CD14-positive monocyte (primary cell): ENCODE results near the gene IGF1R. TPM values are rescaled to one million over a fixed set of nuclear protein-coding genes. Genes with fewer than 3 reads are reported as not detected.

ENCODE experiments used
- DNase-seq, 3 donors: peaks; one replicate each; pipeline ENCODE4 v3.0.0-alpha.2; 2011 to 2022
- H2AFZ ChIP-seq: 2 replicates; pipeline ENCODE4 v1.6.0; 2012; ENCODE audit warnings: mild to moderate bottlenecking, low read depth, low read length, inconsistent platforms; ENCODE audit not compliant: insufficient read depth, poor library complexity, severe bottlenecking
- H3K27ac ChIP-seq, 2 donors: 1 replicate in 1 of 2; 2 replicates in 1 of 2; pipeline ENCODE4 v1.5.1; 2012 to 2013; ENCODE audit warnings: low read length in 2 of 2, control low read depth in 1 of 2, inconsistent platforms in 1 of 2, low read depth in 1 of 2, mild to moderate bottlenecking in 1 of 2
- H3K27me3 ChIP-seq, 2 donors: one replicate each; pipeline versions ENCODE4 v1.6.0 to v1.6.1; 2011 to 2013; ENCODE audit warnings: low read length in 2 of 2; ENCODE audit not compliant: control insufficient read depth in 2 of 2, insufficient read depth in 2 of 2
- H3K36me3 ChIP-seq, 2 donors: replicated peaks in 1 of 2; 1 replicate in 1 of 2; 2 replicates in 1 of 2; pipeline versions ENCODE4 v1.5.1 to v1.6.1; 2012 to 2013; ENCODE audit warnings: low read length in 2 of 2, control low read depth in 1 of 2, inconsistent platforms in 1 of 2, mild to moderate bottlenecking in 1 of 2; ENCODE audit not compliant: insufficient read depth in 2 of 2, control insufficient read depth in 1 of 2
- H3K4me1 ChIP-seq, 2 donors: 1 replicate in 1 of 2; 2 replicates in 1 of 2; pipeline versions ENCODE4 v1.5.1 to v1.6.1; 2012 to 2013; ENCODE audit warnings: low read length in 2 of 2, control low read depth in 1 of 2, inconsistent platforms in 1 of 2, mild to moderate bottlenecking in 1 of 2, moderate library complexity in 1 of 2; ENCODE audit not compliant: insufficient read depth in 2 of 2, control insufficient read depth in 1 of 2
- H3K4me2 ChIP-seq: replicated peaks from 2 replicates; pipeline ENCODE3; 2012; ENCODE audit warnings: low read length, moderate library complexity, mild to moderate bottlenecking; ENCODE audit not compliant: poor library complexity, severe bottlenecking; ENCODE audit errors: extremely low read depth
- H3K4me3 ChIP-seq, 3 experiments: fragments of 200-600 bp in 1 of 3; sonication (generic) in 1 of 3; replicated peaks in 1 of 3; 1 replicate in 2 of 3; 2 replicates in 1 of 3; pipeline ENCODE4 v1.5.1; 2011 to 2013; ENCODE audit warnings: low read length in 3 of 3, mild to moderate bottlenecking in 3 of 3, control low read depth in 2 of 3, low read depth in 2 of 3, inconsistent platforms in 1 of 3, moderate library complexity in 1 of 3
- H3K79me2 ChIP-seq: 2 replicates; pipeline ENCODE4 v1.6.0; 2012; ENCODE audit warnings: mild to moderate bottlenecking, control low read depth, inconsistent platforms, low read length, moderate library complexity; ENCODE audit not compliant: insufficient read depth
- H3K9ac ChIP-seq: 2 replicates; pipeline ENCODE4 v1.6.0; 2017; ENCODE audit warnings: low read length, mild to moderate bottlenecking; ENCODE audit not compliant: insufficient read depth, poor library complexity, severe bottlenecking
- H3K9me3 ChIP-seq, 2 donors: replicated peaks in 1 of 2; 1 replicate in 1 of 2; 2 replicates in 1 of 2; pipeline versions ENCODE4 v1.5.1 to v1.6.1; 2012 to 2013; ENCODE audit warnings: low read length in 2 of 2, control low read depth in 1 of 2; ENCODE audit not compliant: control insufficient read depth in 1 of 2, insufficient read depth in 1 of 2
- H4K20me1 ChIP-seq: 2 replicates; pipeline ENCODE4 v1.6.0; 2012; ENCODE audit warnings: mild to moderate bottlenecking, low read length, control low read depth, moderate library complexity; ENCODE audit not compliant: insufficient read depth
- H3K27ac Mint-ChIP-seq, 7 donors: one replicate each; pipeline ENCODE4 v1.8.0; 2020; ENCODE audit warnings: mild to moderate bottlenecking in 7 of 7, mixed read lengths in 7 of 7, moderate library complexity in 6 of 7, inconsistent platforms in 2 of 7
- H3K27me3 Mint-ChIP-seq, 3 donors: one replicate each; pipeline ENCODE4 v1.8.0; 2021 to 2022; ENCODE audit warnings: low read depth in 3 of 3, mild to moderate bottlenecking in 3 of 3, mixed read lengths in 3 of 3, moderate library complexity in 3 of 3, inconsistent platforms in 1 of 3
- H3K36me3 Mint-ChIP-seq, 2 donors: one replicate each; pipeline ENCODE4 v1.8.0; 2020; ENCODE audit warnings: mixed read lengths in 2 of 2, inconsistent platforms in 1 of 2, mild to moderate bottlenecking in 1 of 2
- H3K4me1 Mint-ChIP-seq: one replicate; pipeline ENCODE4 v1.8.0; 2020; ENCODE audit warnings: mild to moderate bottlenecking, mixed read lengths
- H3K4me3 Mint-ChIP-seq, 2 donors: one replicate each; pipeline ENCODE4 v1.8.0; 2020; ENCODE audit warnings: mild to moderate bottlenecking in 2 of 2, mixed read lengths in 2 of 2, moderate library complexity in 1 of 2
- H3K9me3 Mint-ChIP-seq, 7 donors: one replicate each; pipeline ENCODE4 v1.8.0; 2020 to 2022; ENCODE audit warnings: mixed read lengths in 7 of 7, mild to moderate bottlenecking in 6 of 7, moderate library complexity in 6 of 7, inconsistent platforms in 2 of 7
- WGBS: methylation state at CpG from one replicate; pipeline ENCODE4 v1.1.5; 2013; ENCODE audit warnings: missing lambda C conversion rate; ENCODE audit not compliant: insufficient coverage; 5-methylcytosine and 5-hydroxymethylcytosine counted together
- intact Hi-C, 2 donors: fragments of 100-400 bp; cut with micrococcal nuclease; formaldehyde crosslinking; loops; one replicate each; pipeline versions ENCODE4 v1.15.0 to v1.15.1; 2023
- polyA plus RNA-seq, 3 donors: library from polyadenylated mRNA; depleted of rRNA in 1 of 3; unstranded in 2 of 3; stranded (reverse) in 1 of 3; fragments of 300-500 nt in 2 of 3; fragments of >200 nt in 1 of 3; fragmentation: Illumina TruSeq in 2 of 3; gene quantifications; 1 replicate in 2 of 3; 2 replicates in 1 of 3; pipeline ENCODE4 v1.2.3, GENCODE V29; 2012 to 2021
- TF ChIP-seq, protein P1 (sequence below): fragments of 200-600 bp; IDR thresholded peaks from one replicate; pipeline ENCODE4 v1.8.0; 2022; ENCODE audit warnings: antibody characterized with exemption, mild to moderate bottlenecking

The IGF1R gene
- polyA plus RNA-seq, 3 donors = 0.35 to 4.9 (median 0.67) TPM

DNA sequence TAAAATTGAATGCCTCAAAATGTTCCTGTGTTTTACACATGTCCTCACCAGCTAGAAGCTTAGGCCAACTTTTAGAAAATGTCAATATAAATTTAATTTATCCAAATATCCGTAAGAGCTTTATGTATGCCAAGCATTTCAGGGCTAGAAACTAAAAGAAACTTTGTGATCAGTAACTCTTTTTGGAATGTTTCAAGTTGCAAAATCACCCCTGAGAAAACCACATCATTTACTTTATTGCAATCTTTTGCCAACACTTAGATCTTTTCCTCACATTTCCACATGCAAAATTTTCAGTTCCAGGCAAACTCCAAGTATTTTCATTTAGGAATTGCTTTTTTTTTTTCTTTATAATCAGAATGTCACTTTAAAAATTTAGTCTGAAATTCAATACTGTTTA is 20.1 kb upstream of the IGF1R start:
- Histone ChIP-seq H3K9me3 (no peaks in the 10 kb centered on the region), H3K27me3 (peaks cover 6 to 20% of the 10 kb centered on the region in 2 donors), H3K79me2 (no peaks in the 10 kb centered on the region), H3K4me1 (no peaks in the 10 kb centered on the region), H3K4me3 (no peak overlapping the region), H2AFZ (no peak overlapping the region), H3K27ac (no peak overlapping the region), H3K36me3 (no peaks in the 10 kb centered on the region), H3K4me2 (no peak overlapping the region), H4K20me1 (no peaks in the 10 kb centered on the region), H3K9ac (no peak overlapping the region)
- Mint-ChIP-seq H3K9me3 (no peaks in the 10 kb centered on the region), H3K4me1 (no peaks in the 10 kb centered on the region), H3K36me3 (no peaks in the 10 kb centered on the region), H3K27me3 (peaks cover 18 to 33% (median 30%) of the 10 kb centered on the region in 3 donors), H3K4me3 (no peak overlapping the region), H3K27ac (no peak overlapping the region)
- DNase-seq = no peak
- WGBS = no CpG with 5 or more reads among the region's 1 CpG
- TF ChIP-seq, protein P1, sequence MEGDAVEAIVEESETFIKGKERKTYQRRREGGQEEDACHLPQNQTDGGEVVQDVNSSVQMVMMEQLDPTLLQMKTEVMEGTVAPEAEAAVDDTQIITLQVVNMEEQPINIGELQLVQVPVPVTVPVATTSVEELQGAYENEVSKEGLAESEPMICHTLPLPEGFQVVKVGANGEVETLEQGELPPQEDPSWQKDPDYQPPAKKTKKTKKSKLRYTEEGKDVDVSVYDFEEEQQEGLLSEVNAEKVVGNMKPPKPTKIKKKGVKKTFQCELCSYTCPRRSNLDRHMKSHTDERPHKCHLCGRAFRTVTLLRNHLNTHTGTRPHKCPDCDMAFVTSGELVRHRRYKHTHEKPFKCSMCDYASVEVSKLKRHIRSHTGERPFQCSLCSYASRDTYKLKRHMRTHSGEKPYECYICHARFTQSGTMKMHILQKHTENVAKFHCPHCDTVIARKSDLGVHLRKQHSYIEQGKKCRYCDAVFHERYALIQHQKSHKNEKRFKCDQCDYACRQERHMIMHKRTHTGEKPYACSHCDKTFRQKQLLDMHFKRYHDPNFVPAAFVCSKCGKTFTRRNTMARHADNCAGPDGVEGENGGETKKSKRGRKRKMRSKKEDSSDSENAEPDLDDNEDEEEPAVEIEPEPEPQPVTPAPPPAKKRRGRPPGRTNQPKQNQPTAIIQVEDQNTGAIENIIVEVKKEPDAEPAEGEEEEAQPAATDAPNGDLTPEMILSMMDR = no peak
- intact Hi-C loops = loop anchor here in 1 of 2 donors (10.0 kb wide), 1 partner anchor 53 kb away; no protein-coding TSS in a partner anchor

DNA sequence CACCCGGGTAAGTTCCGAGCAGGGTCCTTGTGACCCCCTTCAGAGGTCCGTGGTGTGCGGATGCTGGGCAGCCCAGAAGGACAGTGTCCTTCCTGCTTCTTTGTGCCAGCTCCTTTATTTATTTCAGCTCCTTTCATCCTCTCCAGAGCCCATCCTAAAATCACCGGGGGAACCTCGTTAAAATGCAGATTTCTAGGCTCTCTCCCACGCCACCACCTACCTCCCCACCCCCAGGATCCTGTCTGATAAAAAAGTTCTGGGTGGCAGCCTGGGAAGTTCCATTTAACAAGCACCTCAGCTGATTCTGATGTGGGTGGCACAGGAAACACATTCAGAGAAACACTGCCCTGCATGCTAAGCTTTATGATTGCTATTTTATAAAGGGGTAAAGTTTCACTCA is 12.5 kb upstream of the IGF1R start:
- no peaks in the 10 kb centered on the region for H3K4me1 ChIP-seq
- H3K4me3 ChIP-seq = no peak overlapping the region
- DNase-seq = no peak
- H3K36me3 ChIP-seq = no peaks in the 10 kb centered on the region
- H3K79me2 ChIP-seq = no peaks in the 10 kb centered on the region
- no peaks in the 10 kb centered on the region for H4K20me1 ChIP-seq
- H3K4me2 ChIP-seq = no peak overlapping the region
- no peaks in the 10 kb centered on the region for H3K4me1 Mint-ChIP-seq
- 89% methylated on average over 5 of the region's 7 CpGs for WGBS
- TF ChIP-seq, protein P1 = no peak
- H3K27ac ChIP-seq = no peak overlapping the region
- H3K9me3 Mint-ChIP-seq = peaks cover 0 to 2% (median 0%) of the 10 kb centered on the region in 7 donors
- no peak overlapping the region for H3K4me3 Mint-ChIP-seq
- H3K27ac Mint-ChIP-seq = peak overlapping the region in 1 of 7 donors; percentile 18
- H3K9me3 ChIP-seq = no peaks in the 10 kb centered on the region
- no peaks in the 10 kb centered on the region for H3K27me3 ChIP-seq
- H3K27me3 Mint-ChIP-seq = peaks cover 7 to 11% (median 8%) of the 10 kb centered on the region in 3 donors
- no peak overlapping the region for H2AFZ ChIP-seq
- H3K9ac ChIP-seq = no peak overlapping the region
- no peaks in the 10 kb centered on the region for H3K36me3 Mint-ChIP-seq
- intact Hi-C loops = no loop called here
